Fibroblast of villous mesenchyme (primary cell): ENCODE results near the gene MRPS7. TPM values are rescaled to one million over a fixed set of nuclear protein-coding genes. Genes with fewer than 3 reads are reported as not detected.

Experiments used
- DNase-seq: peaks from one replicate; pipeline ENCODE4 v3.0.0-alpha.2; 2010; ENCODE audit warnings: low read depth
- H3K4me3 ChIP-seq: 2 replicates; pipeline ENCODE4 v1.5.1; 2011; ENCODE audit warnings: low read depth, mild to moderate bottlenecking, low read length
- CTCF ChIP-seq: IDR thresholded peaks from 2 replicates; pipeline ENCODE4 v1.5.1; 2012; ENCODE audit warnings: low read depth, mild to moderate bottlenecking, low read length; ENCODE audit not compliant: insufficient read depth
- total RNA-seq: library from RNA; depleted of rRNA; stranded (reverse); fragments of >200 nt; gene quantifications from 2 replicates; pipeline ENCODE4 v1.2.3, GENCODE V29; 2012

Gene MRPS7
- total RNA-seq, 1 donor = 70.8 TPM

- H3K4me3 ChIP-seq = no peak overlapping the region
- TF ChIP-seq CTCF = no peak
- DNase-seq = no peak
Observed at GRCh38 chr17:75295201-75296158, 33.8 kb downstream of the MRPS7 start.

GRCh38 chr17:75300280-75300679 lies 38.6 kb downstream of the MRPS7 start:
- TF ChIP-seq CTCF = no peak
- H3K4me3 ChIP-seq = no peak overlapping the region
- DNase-seq = no peak

- no peak for DNase-seq
- no peak overlapping the region for H3K4me3 ChIP-seq
- TF ChIP-seq CTCF = no peak
Observed at GRCh38 chr17:75301049-75301448, 39.4 kb downstream of the MRPS7 start.

GRCh38 chr17:75301502-75302206 lies 40.0 kb downstream of the MRPS7 start:
- no peak for DNase-seq
- no peak for TF ChIP-seq CTCF
- no peak overlapping the region for H3K4me3 ChIP-seq

GRCh38 chr17:75307957-75308731 lies 46.5 kb downstream of the MRPS7 start:
- DNase-seq = no peak
- no peak for TF ChIP-seq CTCF
- H3K4me3 ChIP-seq = no peak overlapping the region

- H3K4me3 ChIP-seq = no peak overlapping the region
- no peak for TF ChIP-seq CTCF
- no peak for DNase-seq
Observed at GRCh38 chr17:75308732-75309629, 47.3 kb downstream of the MRPS7 start.
